ENCODE data around the gene MICAL2. TPM values are rescaled to one million over a fixed set of nuclear protein-coding genes. Genes with fewer than 3 reads are reported as not detected.

The MICAL2 gene
- total RNA-seq, 1 experiment from 2014 or later: 191 TPM

GRCh38 chr11:12098601-12099000 lies 11.8 kb upstream of the MICAL2 start:
- intact Hi-C loops (cut with micrococcal nuclease; ENCODE audit: unreplicated experiment): no loop called here
- H3K4me3 Mint-ChIP-seq (ENCODE audit: low read depth, unreplicated experiment): no peak overlapping the region
- no peak for TF ChIP-seq CTCF (IDR thresholded peaks at IDR 0.05; ENCODE audit: unreplicated experiment)
- H3K27ac Mint-ChIP-seq (ENCODE audit: unreplicated experiment): peak overlapping the region; percentile 10
- no peaks in the 10 kb centered on the region for H3K9me3 Mint-ChIP-seq (ENCODE audit: low read depth, unreplicated experiment)
- CTCF ChIA-PET: interaction anchor here (0.7 kb wide), 1 partner anchor 125 kb away, joined by 3 read pairs; no protein-coding TSS in a partner anchor
- DNase-seq: no peak
- no peaks in the 10 kb centered on the region for H3K36me3 Mint-ChIP-seq (ENCODE audit: insufficient read depth, unreplicated experiment)
- peaks cover 40% of the 10 kb centered on the region for H3K4me1 Mint-ChIP-seq (ENCODE audit: low read depth, unreplicated experiment)
- H3K27me3 Mint-ChIP-seq (ENCODE audit: unreplicated experiment): no peaks in the 10 kb centered on the region
- no TSS peak for BruUV-seq (replicated peaks)

GRCh38 chr11:12099132-12099873 lies 11.1 kb upstream of the MICAL2 start:
- no peaks in the 10 kb centered on the region for H3K27me3 Mint-ChIP-seq (ENCODE audit: unreplicated experiment)
- H3K27ac Mint-ChIP-seq (ENCODE audit: unreplicated experiment): no peak overlapping the region
- BruUV-seq (replicated peaks): no TSS peak
- TF ChIP-seq CTCF (IDR thresholded peaks at IDR 0.05; ENCODE audit: unreplicated experiment): no peak
- H3K4me3 Mint-ChIP-seq (ENCODE audit: low read depth, unreplicated experiment): no peak overlapping the region
- no peak for DNase-seq
- no peaks in the 10 kb centered on the region for H3K9me3 Mint-ChIP-seq (ENCODE audit: low read depth, unreplicated experiment)
- peaks cover 39% of the 10 kb centered on the region for H3K4me1 Mint-ChIP-seq (ENCODE audit: low read depth, unreplicated experiment)
- H3K36me3 Mint-ChIP-seq (ENCODE audit: insufficient read depth, unreplicated experiment): no peaks in the 10 kb centered on the region
- intact Hi-C loops (cut with micrococcal nuclease; ENCODE audit: unreplicated experiment): no loop called here
- CTCF ChIA-PET: interaction anchor here (0.7 kb wide), 1 partner anchor 203 kb away, joined by 3 read pairs; no protein-coding TSS in a partner anchor

GRCh38 chr11:12100429-12100828 lies 10.0 kb upstream of the MICAL2 start:
- DNase-seq: no peak
- Mint-ChIP-seq H3K27ac (ENCODE audit: unreplicated experiment) (no peak overlapping the region), H3K27me3 (ENCODE audit: unreplicated experiment) (no peaks in the 10 kb centered on the region), H3K9me3 (ENCODE audit: low read depth, unreplicated experiment) (no peaks in the 10 kb centered on the region), H3K4me3 (ENCODE audit: low read depth, unreplicated experiment) (no peak overlapping the region), H3K4me1 (ENCODE audit: low read depth, unreplicated experiment) (peaks cover 29% of the 10 kb centered on the region), H3K36me3 (ENCODE audit: insufficient read depth, unreplicated experiment) (no peaks in the 10 kb centered on the region)
- CTCF ChIA-PET: no interaction called here
- intact Hi-C loops (cut with micrococcal nuclease; ENCODE audit: unreplicated experiment): loop anchor here (5.0 kb wide), 1 partner anchor 53 kb away; no protein-coding TSS in a partner anchor
- no TSS peak for BruUV-seq (replicated peaks)
- no peak for TF ChIP-seq CTCF (IDR thresholded peaks at IDR 0.05; ENCODE audit: unreplicated experiment)

- intact Hi-C loops (cut with micrococcal nuclease; ENCODE audit: unreplicated experiment): loop anchor here (5.0 kb wide), 1 partner anchor 54 kb away; no protein-coding TSS in a partner anchor
- no peak for DNase-seq
- Mint-ChIP-seq H3K27me3 (ENCODE audit: unreplicated experiment) (no peaks in the 10 kb centered on the region), H3K27ac (ENCODE audit: unreplicated experiment) (no peak overlapping the region), H3K4me1 (ENCODE audit: low read depth, unreplicated experiment) (peaks cover 24% of the 10 kb centered on the region), H3K9me3 (ENCODE audit: low read depth, unreplicated experiment) (no peaks in the 10 kb centered on the region), H3K4me3 (ENCODE audit: low read depth, unreplicated experiment) (no peak overlapping the region), H3K36me3 (ENCODE audit: insufficient read depth, unreplicated experiment) (no peaks in the 10 kb centered on the region)
- no TSS peak for BruUV-seq (replicated peaks)
- no peak for TF ChIP-seq CTCF (IDR thresholded peaks at IDR 0.05; ENCODE audit: unreplicated experiment)
- CTCF ChIA-PET: no interaction called here
Observed at GRCh38 chr11:12100841-12101242, 9.5 kb upstream of the MICAL2 start.
